ENCODE measurements around the gene FRMD4A.
"Not testable (repeated sequence)": the region's sequence is repeated elsewhere in the genome, so short reads cannot be mapped to it uniquely, and the experiment has no call there.

GRCh38 chr10:13778693-13778960, 552.1 kb downstream of the FRMD4A start:
- not testable (repeated sequence) for TF ChIP-seq CTCF (conservative IDR thresholded peaks at IDR 0.05; ENCODE audit: low read length); EZH2phosphoT487 (IDR thresholded peaks at IDR 0.05; ENCODE audit: borderline replicate concordance, low read depth, low read length)
